Activated CD4-positive, alpha-beta T cell treated with anti-CD3 and anti-CD28 coated beads, Interleukin-2, amount 10 ng/mL, durations not matched to agents 24 days and 14 days (primary cell): ENCODE data around the gene PPY. TPM values are rescaled to one million over a fixed set of nuclear protein-coding genes. Genes with fewer than 3 reads are reported as not detected.

ENCODE experiments used
- DNase-seq: peaks from one replicate; pipeline ENCODE4 v3.0.0; 2022
- H3K27ac Mint-ChIP-seq: one replicate; pipeline ENCODE4 v1.8.0; 2022; ENCODE audit warnings: mild to moderate bottlenecking, mixed read lengths
- H3K27me3 Mint-ChIP-seq: one replicate; pipeline ENCODE4 v1.8.0; 2022; ENCODE audit warnings: mixed read lengths
- H3K36me3 Mint-ChIP-seq: one replicate; pipeline ENCODE4 v1.8.0; 2022; ENCODE audit warnings: low read depth, mild to moderate bottlenecking, mixed read lengths
- H3K4me1 Mint-ChIP-seq: one replicate; pipeline ENCODE4 v1.8.0; 2021; ENCODE audit warnings: mixed read lengths
- H3K4me3 Mint-ChIP-seq: one replicate; pipeline ENCODE4 v1.8.0; 2022; ENCODE audit warnings: mild to moderate bottlenecking, moderate library complexity, mixed read lengths
- H3K9me3 Mint-ChIP-seq: one replicate; pipeline ENCODE4 v1.8.0; 2021; ENCODE audit warnings: mixed read lengths
- intact Hi-C: fragments of 100-400 bp; cut with micrococcal nuclease; formaldehyde crosslinking; loops from one replicate; pipeline ENCODE4 v1.15.1; 2023
- total RNA-seq: library from RNA; stranded (reverse); gene quantifications from 2 replicates; pipeline ENCODE4 v1.2.3, GENCODE V29; 2022

Gene PPY
- total RNA-seq, 1 donor from 2014 or later = not detected

GRCh38 chr17:43914451-43914850, 27.8 kb downstream of the PPY start:
- H3K27me3 Mint-ChIP-seq = peaks cover 12% of the 10 kb centered on the region
- no peak for DNase-seq
- H3K27ac Mint-ChIP-seq = no peak overlapping the region
- H3K9me3 Mint-ChIP-seq = no peaks in the 10 kb centered on the region
- no peaks in the 10 kb centered on the region for H3K36me3 Mint-ChIP-seq
- H3K4me1 Mint-ChIP-seq = peaks cover 8% of the 10 kb centered on the region
- intact Hi-C loops = no loop called here
- no peak overlapping the region for H3K4me3 Mint-ChIP-seq

GRCh38 chr17:43913584-43913983, 28.7 kb downstream of the PPY start:
- intact Hi-C loops = no loop called here
- Mint-ChIP-seq H3K9me3 (no peaks in the 10 kb centered on the region), H3K27me3 (peaks cover 15% of the 10 kb centered on the region)

GRCh38 chr17:43912635-43913304, 29.5 kb downstream of the PPY start:
- no peak overlapping the region for H3K4me3 Mint-ChIP-seq
- peaks cover 7% of the 10 kb centered on the region for H3K4me1 Mint-ChIP-seq
- peaks cover 23% of the 10 kb centered on the region for H3K27me3 Mint-ChIP-seq
- no peak overlapping the region for H3K27ac Mint-ChIP-seq
- no peaks in the 10 kb centered on the region for H3K9me3 Mint-ChIP-seq
- no peak for DNase-seq
- H3K36me3 Mint-ChIP-seq = no peaks in the 10 kb centered on the region
- intact Hi-C loops = no loop called here

More at GRCh38 chr17:43913584-43913983, 28.7 kb downstream of the PPY start:
- no peaks in the 10 kb centered on the region for H3K36me3 Mint-ChIP-seq
- H3K27ac Mint-ChIP-seq = no peak overlapping the region
- DNase-seq = no peak
- no peak overlapping the region for H3K4me3 Mint-ChIP-seq
- H3K4me1 Mint-ChIP-seq = peaks cover 8% of the 10 kb centered on the region

DNA sequence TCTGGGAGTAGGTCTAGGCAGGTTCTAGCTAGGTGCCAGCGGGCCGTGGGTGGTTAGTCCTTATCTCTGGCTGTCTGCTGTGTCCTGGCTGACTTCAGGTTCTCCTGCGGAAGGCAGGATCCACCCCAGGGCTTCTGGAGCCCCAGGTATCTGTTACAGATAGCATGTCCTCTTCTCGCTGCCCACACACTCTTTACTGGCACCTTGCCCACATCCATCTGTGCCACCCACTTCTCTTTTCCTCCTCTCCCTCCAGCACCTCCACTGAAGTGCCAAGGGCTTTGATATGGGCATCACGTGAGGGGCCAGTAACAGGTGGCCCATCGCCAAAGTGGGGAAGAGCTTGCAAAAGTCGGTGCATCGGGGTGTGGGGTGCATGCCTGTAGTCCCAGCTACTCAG, 30.4 kb downstream of the PPY start:
- Mint-ChIP-seq H3K36me3 (no peaks in the 10 kb centered on the region), H3K4me3 (no peak overlapping the region), H3K27me3 (peaks cover 24% of the 10 kb centered on the region), H3K27ac (no peak overlapping the region), H3K9me3 (no peaks in the 10 kb centered on the region), H3K4me1 (peaks cover 4% of the 10 kb centered on the region)
- no peak for DNase-seq
- intact Hi-C loops = no loop called here

DNA sequence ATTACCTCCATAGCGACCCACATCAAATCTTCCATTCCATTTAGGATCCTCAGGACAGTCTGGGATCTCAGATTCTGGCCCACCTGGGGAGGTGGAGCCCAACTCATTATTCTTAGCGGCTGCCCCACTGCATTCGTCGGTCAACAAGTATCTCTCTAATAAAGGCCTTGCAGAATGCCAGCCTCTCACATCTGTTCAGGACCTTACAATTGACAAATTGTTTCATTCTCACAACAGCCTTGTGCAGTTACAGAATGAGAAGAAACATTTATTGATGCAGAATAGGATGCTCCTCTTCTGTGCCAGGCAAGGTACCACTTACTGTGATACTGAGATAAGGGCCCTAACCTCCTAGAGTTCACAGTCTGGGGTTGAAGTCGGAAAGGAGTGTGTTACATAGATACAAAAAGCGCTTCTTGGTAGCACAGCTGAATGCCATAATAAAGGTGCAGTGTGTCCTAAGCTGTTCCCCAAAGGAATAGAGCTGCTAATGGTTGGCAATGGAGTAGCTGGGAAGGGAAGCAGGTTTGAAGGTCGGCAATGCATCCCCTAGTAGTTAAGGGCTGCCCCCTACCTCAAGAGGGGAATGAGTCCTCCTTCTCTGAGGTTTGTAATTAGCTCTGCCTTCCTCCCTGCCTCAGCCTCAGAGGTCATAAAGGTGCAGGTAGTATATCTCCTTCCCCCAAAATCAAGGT, 32.6 kb downstream of the PPY start:
- H3K4me1 Mint-ChIP-seq = peaks cover 3% of the 10 kb centered on the region
- intact Hi-C loops = loop anchor here (5.0 kb wide), 1 partner anchor 88 kb away; no protein-coding TSS in a partner anchor
- DNase-seq = no peak
- no peaks in the 10 kb centered on the region for H3K9me3 Mint-ChIP-seq
- H3K4me3 Mint-ChIP-seq = no peak overlapping the region
- no peak overlapping the region for H3K27ac Mint-ChIP-seq
- no peaks in the 10 kb centered on the region for H3K36me3 Mint-ChIP-seq
- peaks cover 38% of the 10 kb centered on the region for H3K27me3 Mint-ChIP-seq

GRCh38 chr17:43907998-43908721, 34.1 kb downstream of the PPY start:
- no peak overlapping the region for H3K4me3 Mint-ChIP-seq

GRCh38 chr17:43907425-43907981, 34.8 kb downstream of the PPY start, which contains the start of gene MPP2:
MPP2 (minus strand) TSS chr17:43907536; CDS start chr17:43904460, 3,076 bp downstream.
- intact Hi-C loops = loop anchor here (5.0 kb wide), 1 partner anchor 90 kb away; no protein-coding TSS in a partner anchor

More at GRCh38 chr17:43907998-43908721, 34.1 kb downstream of the PPY start:
- peaks cover 51% of the 10 kb centered on the region for H3K27me3 Mint-ChIP-seq
- intact Hi-C loops = loop anchor here (5.0 kb wide), 1 partner anchor 89 kb away; no protein-coding TSS in a partner anchor
- H3K9me3 Mint-ChIP-seq = no peaks in the 10 kb centered on the region
- no peaks in the 10 kb centered on the region for H3K36me3 Mint-ChIP-seq
- peak; percentile 83 for DNase-seq
- H3K27ac Mint-ChIP-seq = no peak overlapping the region
- H3K4me1 Mint-ChIP-seq = peaks cover 3% of the 10 kb centered on the region

GRCh38 chr17:43906951-43907424, 35.3 kb downstream of the PPY start:
- peaks cover 55% of the 10 kb centered on the region for H3K27me3 Mint-ChIP-seq
- no peaks in the 10 kb centered on the region for H3K9me3 Mint-ChIP-seq
- no peaks in the 10 kb centered on the region for H3K36me3 Mint-ChIP-seq
- no peak for DNase-seq
- no peak overlapping the region for H3K27ac Mint-ChIP-seq
- H3K4me1 Mint-ChIP-seq = peaks cover 3% of the 10 kb centered on the region
- intact Hi-C loops = loop anchor here (5.0 kb wide), 1 partner anchor 90 kb away; no protein-coding TSS in a partner anchor
- H3K4me3 Mint-ChIP-seq = peak overlapping the region; percentile 53

More at GRCh38 chr17:43907425-43907981, 34.8 kb downstream of the PPY start, which contains the start of gene MPP2:
- Mint-ChIP-seq H3K27ac (no peak within 1 kb of the TSS), H3K4me3 (peak within 1 kb of the TSS; percentile 53), H3K27me3 (peaks cover 52% of the 10 kb centered on the region), H3K4me1 (peaks cover 3% of the 10 kb centered on the region), H3K36me3 (no peaks in the 10 kb centered on the region), H3K9me3 (no peaks in the 10 kb centered on the region)
- DNase-seq = peak; percentile 78

DNA sequence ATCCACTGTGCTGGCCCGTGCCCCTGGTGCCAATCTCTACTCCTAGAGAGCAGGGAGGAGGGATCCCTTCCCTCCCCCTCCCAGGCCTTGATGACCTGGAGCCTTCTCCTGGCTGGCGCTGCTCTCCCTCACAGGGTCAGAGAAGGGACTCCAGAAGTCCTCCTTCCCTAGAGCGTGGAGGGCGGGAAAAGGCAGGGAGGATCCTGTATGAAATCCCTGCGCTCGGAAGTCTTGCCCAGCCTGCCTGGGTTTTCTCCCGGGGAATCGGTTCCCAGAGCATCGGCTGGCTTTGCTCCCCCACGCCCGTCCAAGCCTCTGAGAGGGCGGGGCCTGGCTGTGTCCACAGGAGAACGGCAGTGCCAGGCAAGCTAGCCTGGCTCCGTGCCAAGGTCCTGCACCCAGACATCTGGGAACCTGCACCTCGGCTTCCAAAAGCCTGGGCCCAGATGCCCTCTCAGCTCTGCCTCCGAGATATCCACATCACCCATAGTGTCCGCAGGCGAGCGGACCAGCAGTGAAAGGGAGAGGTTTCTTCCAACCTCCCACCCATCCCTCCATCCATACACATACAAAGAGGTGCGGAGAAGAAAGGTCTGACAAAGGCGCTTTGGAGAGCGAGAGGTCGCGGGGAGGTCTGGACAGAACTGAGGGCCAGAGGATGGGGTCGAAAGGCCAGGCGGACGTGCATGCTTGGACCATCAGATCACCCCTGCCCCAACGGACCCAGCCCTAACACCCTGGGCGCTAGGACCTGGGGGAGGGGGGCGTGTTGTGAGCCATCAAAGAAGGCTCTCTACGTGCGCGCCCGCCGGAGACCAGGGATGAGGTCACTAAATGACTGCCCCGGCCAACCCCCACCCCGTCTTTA, 36.1 kb downstream of the PPY start:
- no peaks in the 10 kb centered on the region for H3K9me3 Mint-ChIP-seq
- intact Hi-C loops = loop anchor here (5.0 kb wide), 1 partner anchor 91 kb away; no protein-coding TSS in a partner anchor
- no peaks in the 10 kb centered on the region for H3K36me3 Mint-ChIP-seq
- peaks cover 58% of the 10 kb centered on the region for H3K27me3 Mint-ChIP-seq
- H3K27ac Mint-ChIP-seq = no peak overlapping the region
- H3K4me3 Mint-ChIP-seq = peak overlapping the region; percentile 53
- DNase-seq = peak; percentile 67
- H3K4me1 Mint-ChIP-seq = peaks cover 3% of the 10 kb centered on the region

GRCh38 chr17:43905400-43905984, 36.8 kb downstream of the PPY start:
- intact Hi-C loops = loop anchor here (5.0 kb wide), 1 partner anchor 92 kb away; no protein-coding TSS in a partner anchor

DNA sequence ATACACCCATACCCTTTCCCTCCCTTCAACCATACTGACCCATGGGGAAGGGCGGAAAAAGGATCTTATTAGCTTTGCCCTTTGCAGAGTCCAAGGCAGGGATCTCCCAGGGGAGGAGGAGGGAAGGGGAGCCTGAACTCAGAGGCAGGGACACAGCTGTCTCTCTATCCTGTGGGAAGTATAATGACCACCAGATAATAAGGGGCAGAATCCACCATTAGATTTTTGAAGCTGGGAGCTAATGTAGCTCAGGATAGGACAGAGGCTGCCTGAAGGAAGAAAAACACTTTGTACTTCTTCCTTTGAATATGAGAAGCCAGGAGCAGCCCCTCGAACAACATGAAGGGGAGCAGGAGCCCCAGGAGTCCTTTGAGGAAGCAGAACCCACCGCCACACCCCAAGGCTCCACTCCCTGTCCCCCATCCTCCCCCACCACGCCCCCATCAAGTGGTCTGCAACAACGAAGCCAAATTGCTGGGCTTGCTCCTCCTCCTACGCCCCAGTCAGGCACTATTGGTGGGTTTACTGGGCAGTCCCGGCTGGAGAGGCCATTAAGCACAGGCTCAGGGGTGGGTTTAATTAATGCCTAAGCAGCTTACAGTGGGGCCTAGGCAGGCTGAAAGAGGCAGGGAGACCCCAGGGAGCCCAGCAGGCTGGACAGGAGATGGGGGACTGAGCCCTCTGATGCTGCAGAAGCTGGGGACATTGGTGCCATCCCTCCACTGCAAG, 40.3 kb downstream of the PPY start:
- no peak for DNase-seq

More at GRCh38 chr17:43905400-43905984, 36.8 kb downstream of the PPY start:
- Mint-ChIP-seq H3K27ac (no peak overlapping the region), H3K4me3 (no peak overlapping the region), H3K4me1 (peaks cover 8% of the 10 kb centered on the region), H3K27me3 (peaks cover 65% of the 10 kb centered on the region), H3K9me3 (no peaks in the 10 kb centered on the region), H3K36me3 (no peaks in the 10 kb centered on the region)
- no peak for DNase-seq

More for the DNA sequence above, 40.3 kb downstream of the PPY start:
- Mint-ChIP-seq H3K27ac (no peak overlapping the region), H3K36me3 (no peaks in the 10 kb centered on the region), H3K9me3 (no peaks in the 10 kb centered on the region), H3K4me1 (peaks cover 11% of the 10 kb centered on the region), H3K27me3 (peaks cover 53% of the 10 kb centered on the region), H3K4me3 (no peak overlapping the region)
- intact Hi-C loops = no loop called here
